A673 (cell line): ENCODE results near the gene HGF.

Source experiments
- EZH2 ChIP-seq: fragments of 200-600 bp; sonication (generic); IDR thresholded peaks from 2 replicates; pipeline ENCODE4 v1.6.1; 2017; ENCODE audit warnings: borderline replicate concordance, low read depth, mild to moderate bottlenecking, mixed read lengths, antibody characterized with exemption, low read length; ENCODE audit not compliant: poor library complexity, severe bottlenecking
- TF ChIP-seq, protein P1 (sequence below): fragments of 300-800, 200-600 bp; sonication (generic); conservative IDR thresholded peaks from 2 replicates; pipeline ENCODE4 v1.5.1; 2017; ENCODE audit warnings: low read depth, mild to moderate bottlenecking, antibody characterized with exemption, low read length, moderate library complexity, mixed read lengths

DNA sequence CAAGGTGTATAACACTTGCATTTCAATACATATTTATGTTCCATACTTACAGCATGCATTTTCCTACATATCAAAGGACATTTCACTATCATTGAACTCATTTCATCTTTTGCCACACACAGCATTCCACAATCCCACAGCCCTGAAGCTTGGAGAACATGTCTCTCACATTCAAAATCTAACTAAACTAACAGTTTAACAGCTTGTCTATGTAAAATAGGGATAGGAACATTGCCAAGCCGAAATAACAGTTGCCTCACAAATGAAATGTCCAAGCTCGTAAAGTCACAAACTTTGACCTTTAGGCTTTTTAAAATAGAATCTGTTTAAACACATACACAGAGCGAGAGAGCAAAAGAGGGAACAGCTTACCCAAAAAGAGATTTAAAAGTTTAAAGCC lies 65.3 kb downstream of the HGF start:
- TF ChIP-seq, protein P1, sequence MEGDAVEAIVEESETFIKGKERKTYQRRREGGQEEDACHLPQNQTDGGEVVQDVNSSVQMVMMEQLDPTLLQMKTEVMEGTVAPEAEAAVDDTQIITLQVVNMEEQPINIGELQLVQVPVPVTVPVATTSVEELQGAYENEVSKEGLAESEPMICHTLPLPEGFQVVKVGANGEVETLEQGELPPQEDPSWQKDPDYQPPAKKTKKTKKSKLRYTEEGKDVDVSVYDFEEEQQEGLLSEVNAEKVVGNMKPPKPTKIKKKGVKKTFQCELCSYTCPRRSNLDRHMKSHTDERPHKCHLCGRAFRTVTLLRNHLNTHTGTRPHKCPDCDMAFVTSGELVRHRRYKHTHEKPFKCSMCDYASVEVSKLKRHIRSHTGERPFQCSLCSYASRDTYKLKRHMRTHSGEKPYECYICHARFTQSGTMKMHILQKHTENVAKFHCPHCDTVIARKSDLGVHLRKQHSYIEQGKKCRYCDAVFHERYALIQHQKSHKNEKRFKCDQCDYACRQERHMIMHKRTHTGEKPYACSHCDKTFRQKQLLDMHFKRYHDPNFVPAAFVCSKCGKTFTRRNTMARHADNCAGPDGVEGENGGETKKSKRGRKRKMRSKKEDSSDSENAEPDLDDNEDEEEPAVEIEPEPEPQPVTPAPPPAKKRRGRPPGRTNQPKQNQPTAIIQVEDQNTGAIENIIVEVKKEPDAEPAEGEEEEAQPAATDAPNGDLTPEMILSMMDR, result no peak
- no peak for TF ChIP-seq EZH2
